ENCODE measurements around the gene MYF5. TPM values are rescaled to one million over a fixed set of nuclear protein-coding genes. Genes with fewer than 3 reads are reported as not detected.

Gene MYF5
- total RNA-seq, 2 donors from 2014 or later = 4.1 TPM; not detected in 1

- WGBS = 73% methylated on average over 2 of the region's 2 CpGs
- TF ChIP-seq POLR2AphosphoS5 (IDR thresholded peaks at IDR 0.05) = no peak
- TF ChIP-seq CTCF (IDR thresholded peaks at IDR 0.05) = no peak
- TF ChIP-seq POLR2A (IDR thresholded peaks at IDR 0.05) = no peak
- Histone ChIP-seq H3K27ac (no peak overlapping the region), H3K4me1 (replicated peaks) (no peaks in the 10 kb centered on the region), H3K9me3 (no peaks in the 10 kb centered on the region), H3K4me3 (no peak overlapping the region), H3K36me3 (no peaks in the 10 kb centered on the region), H3K27me3 (replicated peaks; ENCODE audit: insufficient read depth) (no peaks in the 10 kb centered on the region)
- intact Hi-C loops (cut with DNase I) = no loop called here
- DNase-seq (ENCODE audit: low spot score) = no peak
Measured at GRCh38 chr12:80690513-80690912, 26.2 kb upstream of the MYF5 start.

- H3K4me1 ChIP-seq (replicated peaks) = no peaks in the 10 kb centered on the region
- intact Hi-C loops (cut with DNase I) = no loop called here
- DNase-seq (ENCODE audit: low spot score) = no peak
- no peaks in the 10 kb centered on the region for H3K9me3 ChIP-seq
- H3K4me3 ChIP-seq = no peak overlapping the region
- H3K36me3 ChIP-seq = no peaks in the 10 kb centered on the region
- no peaks in the 10 kb centered on the region for H3K27me3 ChIP-seq (replicated peaks; ENCODE audit: insufficient read depth)
- no peak overlapping the region for H3K27ac ChIP-seq
- WGBS = 88% methylated on average over 1 of the region's 1 CpG
- TF ChIP-seq POLR2AphosphoS5 (IDR thresholded peaks at IDR 0.05) = no peak
- no peak for TF ChIP-seq CTCF (IDR thresholded peaks at IDR 0.05)
- no peak for TF ChIP-seq POLR2A (IDR thresholded peaks at IDR 0.05)
Measured at GRCh38 chr12:80692114-80692513, 24.6 kb upstream of the MYF5 start.

GRCh38 chr12:80697270-80697887 is 19.3 kb upstream of the MYF5 start:
- Histone ChIP-seq H3K4me3 (no peak overlapping the region), H3K27ac (no peak overlapping the region), H3K9me3 (no peaks in the 10 kb centered on the region), H3K27me3 (replicated peaks; ENCODE audit: insufficient read depth) (no peaks in the 10 kb centered on the region), H3K36me3 (no peaks in the 10 kb centered on the region), H3K4me1 (replicated peaks) (no peaks in the 10 kb centered on the region)
- intact Hi-C loops (cut with DNase I) = no loop called here
- no peak for DNase-seq (ENCODE audit: low spot score)
- TF ChIP-seq POLR2AphosphoS5 (IDR thresholded peaks at IDR 0.05) = no peak
- no peak for TF ChIP-seq CTCF (IDR thresholded peaks at IDR 0.05)
- TF ChIP-seq POLR2A (IDR thresholded peaks at IDR 0.05) = no peak
- 73% methylated on average over 2 of the region's 2 CpGs for WGBS

- H3K4me1 ChIP-seq (replicated peaks) = no peaks in the 10 kb centered on the region
- no peak overlapping the region for H3K27ac ChIP-seq
- no peaks in the 10 kb centered on the region for H3K9me3 ChIP-seq
- intact Hi-C loops (cut with DNase I) = no loop called here
- WGBS = 68% methylated on average over 7 of the region's 7 CpGs
- no peak for DNase-seq (ENCODE audit: low spot score)
- H3K4me3 ChIP-seq = no peak overlapping the region
- H3K27me3 ChIP-seq (replicated peaks; ENCODE audit: insufficient read depth) = no peaks in the 10 kb centered on the region
- H3K36me3 ChIP-seq = no peaks in the 10 kb centered on the region
- TF ChIP-seq POLR2AphosphoS5 (IDR thresholded peaks at IDR 0.05) (no peak), POLR2A (IDR thresholded peaks at IDR 0.05) (no peak), CTCF (IDR thresholded peaks at IDR 0.05) (no peak)
Measured at GRCh38 chr12:80698256-80698655, 18.5 kb upstream of the MYF5 start.

- no peak for DNase-seq (ENCODE audit: low spot score)
- Histone ChIP-seq H3K4me3 (no peak overlapping the region), H3K9me3 (no peaks in the 10 kb centered on the region), H3K36me3 (no peaks in the 10 kb centered on the region), H3K4me1 (replicated peaks) (no peaks in the 10 kb centered on the region), H3K27ac (no peak overlapping the region), H3K27me3 (replicated peaks; ENCODE audit: insufficient read depth) (no peaks in the 10 kb centered on the region)
- TF ChIP-seq CTCF (IDR thresholded peaks at IDR 0.05) (no peak), POLR2A (IDR thresholded peaks at IDR 0.05) (no peak), POLR2AphosphoS5 (IDR thresholded peaks at IDR 0.05) (no peak)
- 77% methylated on average over 7 of the region's 7 CpGs for WGBS
- intact Hi-C loops (cut with DNase I) = no loop called here
Measured at GRCh38 chr12:80698847-80699542, 17.7 kb upstream of the MYF5 start.

Measured in prostate gland (tissue), 2 donors.